Osteoblast (primary cell): ENCODE measurements around the gene P2RX1. TPM values are rescaled to one million over a fixed set of nuclear protein-coding genes. Genes with fewer than 3 reads are reported as not detected.

Experiments
- DNase-seq: peaks from one replicate; pipeline ENCODE4 v3.0.0; 2011; ENCODE audit warnings: low spot score, mixed read lengths; ENCODE audit not compliant: insufficient read length; ENCODE audit errors: missing footprints
- H2AFZ ChIP-seq: 2 replicates; pipeline ENCODE4 v1.6.0; 2011; ENCODE audit warnings: mild to moderate bottlenecking, low read length
- H3K27ac ChIP-seq: 2 replicates; pipeline ENCODE4 v1.5.1; 2011; ENCODE audit warnings: mild to moderate bottlenecking, low read depth, low read length, moderate library complexity
- H3K27me3 ChIP-seq: 2 replicates; pipeline ENCODE4 v1.6.0; 2012; ENCODE audit warnings: mild to moderate bottlenecking, control low read depth, inconsistent platforms, low read length, moderate library complexity; ENCODE audit not compliant: insufficient read depth
- H3K36me3 ChIP-seq: 2 replicates; pipeline ENCODE4 v1.5.1; 2011; ENCODE audit warnings: mild to moderate bottlenecking, low read length, control low read depth, moderate library complexity; ENCODE audit not compliant: insufficient read depth
- H3K4me1 ChIP-seq: 2 replicates; pipeline ENCODE4 v1.5.1; 2011; ENCODE audit warnings: mild to moderate bottlenecking, low read length, control low read depth, moderate library complexity; ENCODE audit not compliant: insufficient read depth
- H3K4me2 ChIP-seq: 2 replicates; pipeline ENCODE4 v1.6.0; 2011; ENCODE audit warnings: mild to moderate bottlenecking, low read length; ENCODE audit not compliant: insufficient read depth
- H3K4me3 ChIP-seq: fragments of 200-600 bp; sonication (generic); 3 replicates; pipeline ENCODE4 v1.5.1; 2012; ENCODE audit warnings: mild to moderate bottlenecking, low read length, inconsistent platforms; ENCODE audit not compliant: insufficient read depth
- H3K79me2 ChIP-seq: 2 replicates; pipeline ENCODE4 v1.6.0; 2012; ENCODE audit warnings: mild to moderate bottlenecking, low read length, control low read depth, inconsistent platforms; ENCODE audit not compliant: insufficient read depth
- H3K9me3 ChIP-seq: 2 replicates; pipeline ENCODE4 v1.5.1; 2011; ENCODE audit warnings: low read depth, low read length, control low read depth
- H4K20me1 ChIP-seq: 2 replicates; pipeline ENCODE4 v1.6.0; 2012; ENCODE audit warnings: mild to moderate bottlenecking, low read length, control low read depth; ENCODE audit not compliant: insufficient read depth
- total RNA-seq: library from RNA; depleted of rRNA; stranded (reverse); fragments of >200 nt; gene quantifications from 2 replicates; pipeline ENCODE4 v1.2.3, GENCODE V29; 2012
- TF ChIP-seq, protein P1 (sequence below): IDR thresholded peaks from 2 replicates; pipeline ENCODE4 v1.5.1; 2011; ENCODE audit warnings: mild to moderate bottlenecking, low read depth, low read length, moderate library complexity; ENCODE audit errors: extremely low read depth

Gene P2RX1
- total RNA-seq, 1 donor, result not detected

DNA sequence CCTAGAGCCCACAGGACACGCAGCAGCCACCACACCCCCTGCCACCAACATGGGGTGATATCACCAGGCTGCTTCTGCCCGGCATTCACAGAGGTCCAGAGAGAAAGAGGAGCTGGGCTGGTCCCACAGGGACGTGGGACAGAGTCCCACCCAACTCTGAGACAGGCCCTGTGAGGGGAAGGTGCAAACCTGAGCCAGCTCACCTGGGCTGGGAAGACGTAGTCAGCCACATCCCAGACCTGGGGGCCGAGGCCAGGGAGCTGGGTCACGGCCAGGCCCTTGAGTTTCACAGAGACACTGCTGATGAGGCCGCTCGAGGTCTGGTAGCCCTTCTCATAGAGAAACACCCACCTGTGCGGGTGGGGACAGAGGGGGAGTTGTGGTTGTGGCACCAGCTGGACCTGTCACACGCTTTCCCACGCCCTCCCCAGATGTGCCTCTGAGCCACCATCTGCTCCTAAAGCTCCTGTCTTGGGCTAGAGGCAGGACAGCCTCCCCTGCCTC lies 11.2 kb downstream of the P2RX1 start:
- Histone ChIP-seq H3K79me2 (no peaks in the 10 kb centered on the region), H3K27ac (no peak overlapping the region), H3K9me3 (no peaks in the 10 kb centered on the region), H2AFZ (no peak overlapping the region), H3K4me3 (no peak overlapping the region), H3K27me3 (no peaks in the 10 kb centered on the region), H3K36me3 (no peaks in the 10 kb centered on the region), H3K4me1 (no peaks in the 10 kb centered on the region), H3K4me2 (no peak overlapping the region), H4K20me1 (no peaks in the 10 kb centered on the region)
- TF ChIP-seq, protein P1, sequence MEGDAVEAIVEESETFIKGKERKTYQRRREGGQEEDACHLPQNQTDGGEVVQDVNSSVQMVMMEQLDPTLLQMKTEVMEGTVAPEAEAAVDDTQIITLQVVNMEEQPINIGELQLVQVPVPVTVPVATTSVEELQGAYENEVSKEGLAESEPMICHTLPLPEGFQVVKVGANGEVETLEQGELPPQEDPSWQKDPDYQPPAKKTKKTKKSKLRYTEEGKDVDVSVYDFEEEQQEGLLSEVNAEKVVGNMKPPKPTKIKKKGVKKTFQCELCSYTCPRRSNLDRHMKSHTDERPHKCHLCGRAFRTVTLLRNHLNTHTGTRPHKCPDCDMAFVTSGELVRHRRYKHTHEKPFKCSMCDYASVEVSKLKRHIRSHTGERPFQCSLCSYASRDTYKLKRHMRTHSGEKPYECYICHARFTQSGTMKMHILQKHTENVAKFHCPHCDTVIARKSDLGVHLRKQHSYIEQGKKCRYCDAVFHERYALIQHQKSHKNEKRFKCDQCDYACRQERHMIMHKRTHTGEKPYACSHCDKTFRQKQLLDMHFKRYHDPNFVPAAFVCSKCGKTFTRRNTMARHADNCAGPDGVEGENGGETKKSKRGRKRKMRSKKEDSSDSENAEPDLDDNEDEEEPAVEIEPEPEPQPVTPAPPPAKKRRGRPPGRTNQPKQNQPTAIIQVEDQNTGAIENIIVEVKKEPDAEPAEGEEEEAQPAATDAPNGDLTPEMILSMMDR, result no peak
- no peak for DNase-seq

DNA sequence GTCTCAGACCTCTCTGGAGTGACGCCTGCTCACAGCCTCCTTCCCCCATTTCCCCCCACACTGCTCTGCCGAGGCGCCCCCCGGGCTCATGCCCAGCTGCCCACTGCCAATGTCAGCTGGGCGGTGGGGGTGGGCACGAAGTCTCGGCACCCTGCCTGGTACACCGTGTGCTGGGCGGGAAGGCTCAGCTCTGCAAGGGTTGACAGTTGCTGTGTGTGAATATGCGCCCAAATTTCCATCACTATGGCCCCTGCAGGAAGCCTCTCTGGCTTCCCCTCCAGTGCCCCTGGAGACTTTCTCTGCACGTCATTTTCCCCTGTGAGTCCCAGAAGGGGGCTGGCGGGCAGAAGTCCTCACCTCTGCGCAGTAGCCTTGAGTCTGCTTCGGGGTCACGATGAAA lies 11.8 kb downstream of the P2RX1 start:
- TF ChIP-seq, protein P1, result no peak
- DNase-seq, result no peak
- no peaks in the 10 kb centered on the region for H3K27me3 ChIP-seq
- H3K27ac ChIP-seq, result no peak overlapping the region
- no peak overlapping the region for H2AFZ ChIP-seq
- no peaks in the 10 kb centered on the region for H3K9me3 ChIP-seq
- H3K4me3 ChIP-seq, result no peak overlapping the region
- no peaks in the 10 kb centered on the region for H3K36me3 ChIP-seq
- H4K20me1 ChIP-seq, result no peaks in the 10 kb centered on the region
- H3K4me2 ChIP-seq, result no peak overlapping the region
- no peaks in the 10 kb centered on the region for H3K79me2 ChIP-seq
- H3K4me1 ChIP-seq, result no peaks in the 10 kb centered on the region

DNA sequence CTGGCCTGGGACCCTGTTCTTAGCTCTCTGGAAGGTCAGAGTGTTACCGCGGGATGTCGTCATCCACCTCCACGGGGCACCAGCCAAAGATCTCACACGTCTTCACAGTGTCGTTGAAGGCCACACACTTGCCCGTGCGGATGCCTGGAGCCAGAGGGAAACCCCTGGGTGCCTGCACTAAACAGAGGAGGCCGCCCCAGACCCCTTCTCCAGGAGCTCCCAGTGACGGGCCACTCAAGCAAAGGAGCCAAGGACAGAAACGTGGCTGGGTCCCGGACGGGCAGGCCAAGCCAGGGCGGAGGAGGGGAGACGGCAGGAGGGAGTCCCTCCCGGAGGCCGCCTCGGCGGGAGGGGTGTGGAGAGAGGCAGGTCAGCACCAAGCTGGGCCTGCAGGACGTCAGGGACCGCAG lies 12.4 kb downstream of the P2RX1 start:
- Histone ChIP-seq H3K27ac (no peak overlapping the region), H2AFZ (no peak overlapping the region), H3K4me1 (no peaks in the 10 kb centered on the region), H3K27me3 (no peaks in the 10 kb centered on the region), H3K4me2 (no peak overlapping the region), H3K9me3 (no peaks in the 10 kb centered on the region), H4K20me1 (no peaks in the 10 kb centered on the region), H3K4me3 (no peak overlapping the region), H3K36me3 (no peaks in the 10 kb centered on the region), H3K79me2 (no peaks in the 10 kb centered on the region)
- TF ChIP-seq, protein P1, result no peak
- no peak for DNase-seq

DNA sequence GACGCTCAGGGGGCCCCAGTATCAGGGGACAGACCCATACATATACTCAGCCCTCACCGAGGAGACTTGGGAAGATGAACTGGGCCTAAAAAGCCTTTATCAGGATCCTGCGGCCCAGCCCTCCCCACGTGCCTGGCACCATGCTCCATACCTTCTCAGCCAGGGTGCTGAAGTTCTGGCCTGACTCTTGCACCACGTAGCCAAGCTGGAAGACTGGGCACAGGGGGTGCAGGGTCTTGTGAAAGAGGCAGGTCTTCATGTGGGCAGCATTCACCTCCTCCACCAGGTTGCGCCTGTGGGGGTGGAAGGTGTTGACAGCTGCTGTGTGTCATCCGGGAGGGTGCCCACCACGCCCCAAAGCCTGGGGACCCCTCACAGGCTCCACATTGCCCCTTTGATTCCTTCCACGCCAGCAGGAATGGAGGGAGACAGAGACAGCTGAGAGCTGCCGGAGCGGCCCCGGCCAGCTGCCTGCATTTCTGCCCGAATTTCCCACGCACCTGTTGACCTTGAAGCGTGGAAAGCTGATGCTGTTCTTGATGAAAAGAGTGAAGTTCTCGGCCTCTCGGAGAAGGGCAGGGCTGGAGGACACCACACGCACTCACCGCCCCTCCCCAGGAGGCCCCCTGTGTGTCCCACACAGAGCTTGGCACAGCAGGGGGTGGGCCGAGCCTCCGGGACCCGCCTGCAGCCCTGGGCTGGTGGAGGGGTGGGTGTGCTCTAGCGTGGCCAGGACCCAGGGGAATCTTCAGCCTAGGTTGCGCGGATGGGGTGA lies 13.0 kb downstream of the P2RX1 start:
- H3K27ac ChIP-seq, result no peak overlapping the region
- no peak overlapping the region for H2AFZ ChIP-seq
- H3K4me3 ChIP-seq, result no peak overlapping the region
- no peaks in the 10 kb centered on the region for H3K4me1 ChIP-seq
- H3K9me3 ChIP-seq, result no peaks in the 10 kb centered on the region
- no peaks in the 10 kb centered on the region for H3K79me2 ChIP-seq
- no peaks in the 10 kb centered on the region for H3K27me3 ChIP-seq
- TF ChIP-seq, protein P1, result no peak
- H3K36me3 ChIP-seq, result no peaks in the 10 kb centered on the region
- no peaks in the 10 kb centered on the region for H4K20me1 ChIP-seq
- no peak overlapping the region for H3K4me2 ChIP-seq
- peak; percentile 43 for DNase-seq
